WTC11 (cell line): Measurements from ENCODE around the gene PARL. TPM values are rescaled to one million over a fixed set of nuclear protein-coding genes. Genes with fewer than 3 reads are reported as not detected.

ENCODE experiments used
- ATAC-seq: fragments of 200-7000 bp; cut with Tn5 transposase; 2 replicates; pipeline ENCODE4 v1.10.0; 2021; ENCODE audit warnings: mild to moderate bottlenecking, moderate library complexity
- CTCF ChIA-PET: fragments of 300-600 bp; sonication (Branson Sonifier 250); formaldehyde crosslinking; loops from one replicate; lab custom pipeline; 2021; ENCODE audit warnings: antibody characterized with exemption; lab: Charles Lee
- POLR2A ChIA-PET: fragments of 350-600 bp; sonication (Branson Sonifier 250); formaldehyde crosslinking; loops from one replicate; lab custom pipeline; 2021; ENCODE audit warnings: antibody characterized with exemption; lab: Charles Lee
- DNase-seq: peaks from one replicate; pipeline ENCODE4 v3.0.0; 2021; ENCODE audit warnings: low spot score
- H3K27ac Mint-ChIP-seq: 2 replicates; pipeline ENCODE4 v1.8.0; 2021; ENCODE audit warnings: mixed read lengths
- H3K27me3 Mint-ChIP-seq: 2 replicates; pipeline ENCODE4 v1.8.0; 2021; ENCODE audit warnings: low read depth, mild to moderate bottlenecking, moderate library complexity, mixed read lengths
- H3K36me3 Mint-ChIP-seq: 2 replicates; pipeline ENCODE4 v1.8.0; 2021; ENCODE audit warnings: mixed read lengths
- H3K4me1 Mint-ChIP-seq: 2 replicates; pipeline ENCODE4 v1.8.0; 2022; ENCODE audit warnings: mixed read lengths
- H3K4me3 Mint-ChIP-seq: 2 replicates; pipeline ENCODE4 v1.8.0; 2021; ENCODE audit warnings: mild to moderate bottlenecking, moderate library complexity, mixed read lengths
- H3K9me3 Mint-ChIP-seq: 2 replicates; pipeline ENCODE4 v1.8.0; 2021; ENCODE audit warnings: mixed read lengths
- CBFB ChIP-seq: sonication (generic); formaldehyde crosslinking; IDR thresholded peaks from 2 replicates; pipeline ENCODE4 v1.8.1; 2022; ENCODE audit warnings: mild to moderate bottlenecking, low read depth, missing genetic modification reagents
- CDX4 ChIP-seq: fragments of 250-450 bp; sonication (Bioruptor Pico); IDR thresholded peaks from 2 replicates; pipeline ENCODE4 v1.9.0; 2021; ENCODE audit warnings: moderate library complexity, mild to moderate bottlenecking, inconsistent platforms, borderline replicate concordance
- HMGXB4 ChIP-seq: sonication (generic); formaldehyde crosslinking; IDR thresholded peaks from 2 replicates; pipeline ENCODE4 v1.8.1; 2023; ENCODE audit warnings: mild to moderate bottlenecking, moderate library complexity, missing genetic modification reagents
- IRF2 ChIP-seq: sonication (generic); formaldehyde crosslinking; IDR thresholded peaks from 2 replicates; pipeline ENCODE4 v1.8.0; 2022; ENCODE audit warnings: low read depth, missing genetic modification reagents, borderline replicate concordance
- MYBL2 ChIP-seq: sonication (generic); formaldehyde crosslinking; IDR thresholded peaks from 2 replicates; pipeline ENCODE4 v1.8.1; 2023; ENCODE audit warnings: mild to moderate bottlenecking, moderate library complexity, missing genetic modification reagents
- NFE2L1 ChIP-seq: sonication (generic); formaldehyde crosslinking; IDR thresholded peaks from 2 replicates; pipeline ENCODE4 v1.8.1; 2023; ENCODE audit warnings: missing genetic modification reagents
- PRDM15 ChIP-seq: sonication (generic); formaldehyde crosslinking; IDR thresholded peaks from 2 replicates; pipeline ENCODE4 v1.8.0; 2022; ENCODE audit warnings: missing genetic modification reagents
- RORB ChIP-seq: fragments of 250-450 bp; sonication (Bioruptor Pico); IDR thresholded peaks from 2 replicates; pipeline ENCODE4 v1.9.0; 2021; ENCODE audit warnings: mild to moderate bottlenecking
- STAT6 ChIP-seq: sonication (generic); formaldehyde crosslinking; conservative IDR thresholded peaks from 2 replicates; pipeline ENCODE4 v1.8.1; 2023; ENCODE audit warnings: mild to moderate bottlenecking, low read depth, missing genetic modification reagents, moderate library complexity
- TEAD1 ChIP-seq: sonication (generic); formaldehyde crosslinking; IDR thresholded peaks from 2 replicates; pipeline ENCODE4 v1.8.0; 2022; ENCODE audit warnings: mild to moderate bottlenecking, missing genetic modification reagents
- ZNF121 ChIP-seq: sonication (generic); formaldehyde crosslinking; IDR thresholded peaks from 2 replicates; pipeline ENCODE4 v1.8.0; 2023; ENCODE audit warnings: missing genetic modification reagents
- ZNF138 ChIP-seq: sonication (generic); formaldehyde crosslinking; conservative IDR thresholded peaks from 2 replicates; pipeline ENCODE4 v1.8.1; 2022; ENCODE audit warnings: mild to moderate bottlenecking, moderate library complexity, missing genetic modification reagents
- ZNF416 ChIP-seq: fragments of 250-450 bp; sonication (Bioruptor Pico); IDR thresholded peaks from 2 replicates; pipeline ENCODE4 v1.9.0; 2021; ENCODE audit warnings: mild to moderate bottlenecking, inconsistent platforms
- ZNF423 ChIP-seq: fragments of 250-450 bp; sonication (Bioruptor Pico); IDR thresholded peaks from 2 replicates; pipeline ENCODE4 v2.1.2; 2022; ENCODE audit warnings: mild to moderate bottlenecking, moderate library complexity
- ZNF512 ChIP-seq: sonication (generic); formaldehyde crosslinking; IDR thresholded peaks from 2 replicates; pipeline ENCODE4 v1.8.1; 2022; ENCODE audit warnings: missing genetic modification reagents, borderline replicate concordance
- total RNA-seq: library from RNA; stranded (reverse); gene quantifications from 3 replicates; pipeline ENCODE4 v1.2.3, GENCODE V29; 2021

PARL gene
- total RNA-seq, 1 experiment from 2014 or later, result 93.5 TPM

GRCh38 chr3:183906234-183906921 lies 21.7 kb upstream of the PARL start:
- ChIA-PET POLR2A (no interaction called here), CTCF (interaction anchor here (0.6 to 3.0 kb wide), 5 partner anchors 11 to 436 kb away, joined by 3 to 42 read pairs (median 3); partner anchors contain the start of gene ABCC5)
- H3K36me3 Mint-ChIP-seq, result no peaks in the 10 kb centered on the region
- DNase-seq (no peak), ATAC-seq (no peak)
- no peak overlapping the region for H3K4me3 Mint-ChIP-seq
- TF ChIP-seq MYBL2 (CRISPR knock-in tag) (no peak), RORB (no peak), ZNF423 (CRISPR knock-in tag) (no peak), CDX4 (CRISPR knock-in tag) (no peak), ZNF121 (CRISPR knock-in tag) (no peak), STAT6 (CRISPR knock-in tag) (no peak), CBFB (CRISPR knock-in tag) (no peak), NFE2L1 (CRISPR knock-in tag) (no peak), HMGXB4 (CRISPR knock-in tag) (no peak), IRF2 (no peak), ZNF138 (CRISPR knock-in tag) (no peak), TEAD1 (no peak), ZNF416 (CRISPR knock-in tag) (no peak), ZNF512 (CRISPR knock-in tag) (no peak)
- peaks cover 5% of the 10 kb centered on the region for H3K4me1 Mint-ChIP-seq
- no peaks in the 10 kb centered on the region for H3K27me3 Mint-ChIP-seq
- H3K9me3 Mint-ChIP-seq, result no peaks in the 10 kb centered on the region
- peak overlapping the region; percentile 72; the same call in 1 of the 2 replicates for H3K27ac Mint-ChIP-seq

GRCh38 chr3:183904833-183905780 lies 20.4 kb upstream of the PARL start:
- H3K9me3 Mint-ChIP-seq, result peaks cover 7% of the 10 kb centered on the region
- POLR2A ChIA-PET, result no interaction called here
- H3K4me1 Mint-ChIP-seq, result peaks cover 5% of the 10 kb centered on the region
- no peak overlapping the region for H3K27ac Mint-ChIP-seq
- 0 out of 2 replicates have a peak, but pooled peaks have one; percentile 16 for TF ChIP-seq PRDM15 (CRISPR knock-in tag)
- no peak for TF ChIP-seq CDX4 (CRISPR knock-in tag)
- no peak overlapping the region for H3K4me3 Mint-ChIP-seq
- H3K27me3 Mint-ChIP-seq, result peaks cover 4% of the 10 kb centered on the region
- CTCF ChIA-PET, result interaction anchor here (0.8 to 3.0 kb wide), 32 partner anchors 8 to 425 kb away, joined by 3 to 42 read pairs (median 4); partner anchors contain the start of genes ABCC5, CAMK2N2, EIF2B5 and PARL
- peaks cover 5% of the 10 kb centered on the region for H3K36me3 Mint-ChIP-seq
- ATAC-seq, result no peak
- DNase-seq, result no peak
